ENCODE measurements around the gene BMPR1A. TPM values are rescaled to one million over a fixed set of nuclear protein-coding genes. Genes with fewer than 3 reads are reported as not detected.
"Not testable (repeated sequence)": the region's sequence is repeated elsewhere in the genome, so short reads cannot be mapped to it uniquely, and the experiment has no call there.

The BMPR1A gene
- total RNA-seq, 6 donors from 2014 or later = 12.9 to 37.4 (median 30.6) TPM

DNA sequence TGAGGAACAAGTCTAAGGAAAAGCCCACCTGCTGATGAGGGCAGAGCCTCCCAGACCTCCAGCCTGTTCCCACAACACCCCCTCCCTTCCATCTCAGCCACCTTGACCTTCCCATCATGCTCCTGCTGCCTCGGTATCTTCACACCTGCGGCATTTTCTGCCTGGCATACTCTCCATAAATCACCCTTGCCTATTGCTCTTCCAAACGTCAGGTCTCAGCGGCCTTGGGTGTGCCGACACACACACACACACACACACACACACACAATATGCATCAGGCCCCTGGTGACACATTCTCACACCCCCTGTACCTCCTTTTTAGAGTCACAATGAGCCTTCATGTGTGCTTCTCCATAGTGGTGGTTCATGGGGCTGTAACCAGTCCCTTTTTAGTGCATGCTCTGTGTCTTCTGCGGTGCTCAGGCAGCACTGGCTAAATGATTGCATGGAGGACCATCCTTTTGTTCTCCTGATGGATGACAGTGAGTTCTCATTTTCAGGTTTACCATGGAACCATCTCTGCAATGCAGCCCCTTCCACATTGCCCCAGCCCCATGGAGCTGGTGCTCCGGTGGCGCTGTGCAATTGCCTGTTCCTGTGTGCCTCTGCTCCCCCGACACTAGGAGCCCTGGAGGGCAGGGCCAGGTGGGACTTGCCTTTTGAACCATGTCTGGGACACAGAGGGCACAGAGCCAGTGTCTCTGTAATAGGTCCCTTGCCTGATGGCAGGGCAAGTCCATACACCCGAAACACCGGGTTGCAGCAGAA lies 216.4 kb downstream of the BMPR1A start:
- no peaks in the 10 kb centered on the region for H3K9me3 ChIP-seq
- peaks cover 21 to 44% (median 34%) of the 10 kb centered on the region in 4 donors for H3K4me1 ChIP-seq
- TF ChIP-seq EP300 (IDR thresholded peaks at IDR 0.05) = no peak
- no peak for TF ChIP-seq POLR2A (IDR thresholded peaks at IDR 0.05)
- H3K4me3 ChIP-seq = no peak overlapping the region
- DNase-seq = no peak
- no peaks in the 10 kb centered on the region for H3K27me3 ChIP-seq
- ATAC-seq (ENCODE audit: low FRiP score in 2 of 2) = no peak
- H3K27ac ChIP-seq = peak overlapping the region; percentile 6 to 98 (median 94)
- H3K36me3 ChIP-seq = no peaks in the 10 kb centered on the region
- WGBS, 2 donors = 94 to 95% methylated on average over 8 to 10 of the region's 11 CpGs

- no peak for DNase-seq
- peak overlapping the region in 2 of 4 donors; percentile 15 to 25 for H3K4me3 ChIP-seq
- ATAC-seq (ENCODE audit: low FRiP score in 2 of 2) = no peak
- peak overlapping the region; percentile 36 to 92 (median 58) for H3K27ac ChIP-seq
- peak in 1 of 4 donors; percentile 35 for TF ChIP-seq POLR2A (IDR thresholded peaks at IDR 0.05)
- TF ChIP-seq EP300 (IDR thresholded peaks at IDR 0.05) = no peak
- no peak for TF ChIP-seq POLR2AphosphoS5 (IDR thresholded peaks at IDR 0.05)
- H3K9me3 ChIP-seq = no peaks in the 10 kb centered on the region
- H3K4me1 ChIP-seq = peaks cover 14 to 27% (median 17%) of the 10 kb centered on the region in 4 donors
- no peaks in the 10 kb centered on the region for H3K36me3 ChIP-seq
- no peaks in the 10 kb centered on the region for H3K27me3 ChIP-seq
- 58 to 62% methylated on average over 7 of the region's 7 CpGs for WGBS, 2 donors
These were observed 218.1 kb downstream of the BMPR1A start for GRCh38 chr10:86974484-86974883.

DNA sequence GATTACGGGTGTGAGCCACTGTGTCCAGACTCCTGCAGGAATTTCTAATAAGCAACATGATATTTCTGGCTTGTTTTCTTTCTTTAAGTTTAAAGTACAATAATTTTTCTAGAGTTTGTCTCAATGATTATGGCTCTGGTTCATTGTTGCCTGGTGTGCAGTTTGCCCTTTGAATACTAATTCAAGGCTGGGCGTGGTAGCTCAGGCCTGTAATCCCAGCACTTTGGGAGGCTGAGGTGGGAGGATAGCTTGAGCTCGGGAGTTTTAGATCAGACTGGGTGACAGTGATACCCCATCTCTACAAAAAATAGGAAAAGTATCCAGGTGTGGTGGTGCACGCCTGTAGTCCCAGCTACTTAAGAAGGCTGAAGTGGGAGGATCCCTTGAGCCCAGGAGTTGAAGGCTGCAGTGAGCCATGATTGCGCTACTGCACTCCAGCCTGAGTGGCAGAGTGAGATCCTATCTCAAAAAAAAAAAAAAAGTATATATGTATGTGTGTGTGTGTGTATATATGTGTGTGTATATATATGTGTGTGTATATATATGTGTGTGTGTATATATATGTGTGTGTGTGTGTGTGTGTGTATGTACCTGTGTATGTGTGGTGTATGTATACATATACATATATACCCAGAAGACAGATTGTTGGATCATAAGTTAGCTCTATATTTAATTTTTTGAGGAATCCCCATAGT lies 220.1 kb downstream of the BMPR1A start:
- WGBS, 2 donors = 96% methylated on average over 5 of the region's 5 CpGs
- Histone ChIP-seq H3K4me3 (no peak overlapping the region), H3K27ac (no peak overlapping the region), H3K4me1 (peaks cover 10 to 18% (median 13%) of the 10 kb centered on the region in 4 donors), H3K9me3 (no peaks in the 10 kb centered on the region), H3K36me3 (no peaks in the 10 kb centered on the region), H3K27me3 (no peaks in the 10 kb centered on the region)
- TF ChIP-seq POLR2A (IDR thresholded peaks at IDR 0.05) = no peak
- TF ChIP-seq, protein P1, sequence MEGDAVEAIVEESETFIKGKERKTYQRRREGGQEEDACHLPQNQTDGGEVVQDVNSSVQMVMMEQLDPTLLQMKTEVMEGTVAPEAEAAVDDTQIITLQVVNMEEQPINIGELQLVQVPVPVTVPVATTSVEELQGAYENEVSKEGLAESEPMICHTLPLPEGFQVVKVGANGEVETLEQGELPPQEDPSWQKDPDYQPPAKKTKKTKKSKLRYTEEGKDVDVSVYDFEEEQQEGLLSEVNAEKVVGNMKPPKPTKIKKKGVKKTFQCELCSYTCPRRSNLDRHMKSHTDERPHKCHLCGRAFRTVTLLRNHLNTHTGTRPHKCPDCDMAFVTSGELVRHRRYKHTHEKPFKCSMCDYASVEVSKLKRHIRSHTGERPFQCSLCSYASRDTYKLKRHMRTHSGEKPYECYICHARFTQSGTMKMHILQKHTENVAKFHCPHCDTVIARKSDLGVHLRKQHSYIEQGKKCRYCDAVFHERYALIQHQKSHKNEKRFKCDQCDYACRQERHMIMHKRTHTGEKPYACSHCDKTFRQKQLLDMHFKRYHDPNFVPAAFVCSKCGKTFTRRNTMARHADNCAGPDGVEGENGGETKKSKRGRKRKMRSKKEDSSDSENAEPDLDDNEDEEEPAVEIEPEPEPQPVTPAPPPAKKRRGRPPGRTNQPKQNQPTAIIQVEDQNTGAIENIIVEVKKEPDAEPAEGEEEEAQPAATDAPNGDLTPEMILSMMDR (IDR thresholded peaks at IDR 0.05) = no peak
- TF ChIP-seq EP300 (IDR thresholded peaks at IDR 0.05) = no peak
- no peak for TF ChIP-seq POLR2AphosphoS5 (IDR thresholded peaks at IDR 0.05)
- ATAC-seq (ENCODE audit: low FRiP score in 2 of 2) (no peak), DNase-seq (no peak)

GRCh38 chr10:86978457-86978856 lies 222.0 kb downstream of the BMPR1A start:
- H3K4me3 ChIP-seq; H3K9me3 ChIP-seq; H3K27me3 ChIP-seq; ATAC-seq (ENCODE audit: low FRiP score in 2 of 2); H3K36me3 ChIP-seq; DNase-seq: not testable (repeated sequence)
- peak overlapping the region in 2 of 4 donors; percentile 43 to 53 for H3K27ac ChIP-seq
- peaks cover 0 to 13% (median 11%) of the 10 kb centered on the region in 4 donors for H3K4me1 ChIP-seq
- 75 to 86% methylated on average over 3 of the region's 3 CpGs for WGBS, 2 donors

DNA sequence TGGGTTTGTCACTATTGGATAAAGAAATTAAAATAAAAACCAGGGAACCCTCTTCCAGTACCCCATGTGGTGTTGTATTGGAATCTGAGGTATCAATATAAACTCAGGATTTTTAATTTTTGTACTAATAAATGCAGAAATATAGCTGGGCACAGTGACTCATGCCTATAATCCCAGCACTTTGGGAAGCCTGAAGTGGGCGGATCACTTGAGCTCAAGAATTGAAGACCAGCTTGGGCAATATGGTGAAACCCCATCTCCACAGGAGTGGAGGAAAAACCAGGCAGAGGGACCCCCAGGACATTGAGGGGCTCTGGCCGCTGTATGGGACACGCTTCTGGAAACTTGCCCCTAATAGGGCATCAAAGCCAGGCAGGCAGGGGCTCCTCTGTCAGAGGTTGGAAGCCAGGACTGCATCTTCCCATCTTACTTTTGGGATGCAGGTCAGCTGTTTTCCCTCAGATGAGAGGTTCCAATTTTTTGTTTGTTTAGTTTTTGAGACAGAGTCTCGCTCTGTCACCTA lies 222.9 kb downstream of the BMPR1A start:
- peak overlapping the region in 3 of 4 donors; percentile 51 to 79 (median 62) for H3K27ac ChIP-seq
- ATAC-seq (ENCODE audit: low FRiP score in 2 of 2) (no peak), DNase-seq (no peak)
- no peaks in the 10 kb centered on the region for H3K9me3 ChIP-seq
- H3K36me3 ChIP-seq = no peaks in the 10 kb centered on the region
- peaks cover 0 to 13% (median 11%) of the 10 kb centered on the region in 4 donors for H3K4me1 ChIP-seq
- H3K27me3 ChIP-seq = no peaks in the 10 kb centered on the region
- WGBS, 2 donors = 73 to 84% methylated on average over 3 to 4 of the region's 4 CpGs
- no peak overlapping the region for H3K4me3 ChIP-seq
- TF ChIP-seq POLR2A (IDR thresholded peaks at IDR 0.05) (no peak), POLR2AphosphoS5 (IDR thresholded peaks at IDR 0.05) (no peak)

GRCh38 chr10:86979977-86980448 lies 223.6 kb downstream of the BMPR1A start:
- TF ChIP-seq POLR2A (IDR thresholded peaks at IDR 0.05) = no peak
- TF ChIP-seq EP300 (IDR thresholded peaks at IDR 0.05) = peak in 1 of 4 donors; percentile 27
- peak in 1 of 2 donors; percentile 9 for TF ChIP-seq POLR2AphosphoS5 (IDR thresholded peaks at IDR 0.05)
- TF ChIP-seq, protein P1 (IDR thresholded peaks at IDR 0.05) = no peak
- DNase-seq = peak in 1 of 2 donors; percentile 22
- peak in 1 of 2 donors; percentile 73 for ATAC-seq (ENCODE audit: low FRiP score in 2 of 2)
- Histone ChIP-seq H3K27ac (peak overlapping the region in 3 of 4 donors; percentile 51 to 79 (median 62)), H3K36me3 (no peaks in the 10 kb centered on the region), H3K4me3 (no peak overlapping the region), H3K4me1 (peaks cover 0 to 12% (median 10%) of the 10 kb centered on the region in 4 donors), H3K9me3 (no peaks in the 10 kb centered on the region), H3K27me3 (no peaks in the 10 kb centered on the region)
- whole genome bisulfite sequencing, 2 donors = 24% methylated on average over 3 of the region's 3 CpGs

GRCh38 chr10:86981020-86981419 lies 224.6 kb downstream of the BMPR1A start:
- not testable (repeated sequence) for H3K27me3 ChIP-seq; H3K4me3 ChIP-seq; H3K9me3 ChIP-seq; ATAC-seq (ENCODE audit: low FRiP score in 2 of 2); DNase-seq; H3K36me3 ChIP-seq
- WGBS, 2 donors = 71 to 83% methylated on average over 6 of the region's 6 CpGs
- Histone ChIP-seq H3K4me1 (peaks cover 0 to 12% (median 9%) of the 10 kb centered on the region in 4 donors), H3K27ac (peak overlapping the region in 2 of 4 donors; percentile 62 to 79)
